Measurements from ENCODE around the gene MYRIP.

Gene MYRIP

GRCh38 chr3:40166997-40167396 is 357.6 kb downstream of the MYRIP start:
- no peak overlapping the region for H3K4me3 ChIP-seq (replicated peaks in 1 of 2; ENCODE audit: low read depth in 2 of 2, low read length in 2 of 2)
- DNase-seq (ENCODE audit: low read depth in 2 of 2): no peak
- no peak for TF ChIP-seq CTCF (IDR thresholded peaks at IDR 0.05; ENCODE audit: low read depth, low read length)

GRCh38 chr3:40167958-40168357 is 358.5 kb downstream of the MYRIP start:
- TF ChIP-seq CTCF (IDR thresholded peaks at IDR 0.05; ENCODE audit: low read depth, low read length): no peak

GRCh38 chr3:40169983-40170382 is 360.6 kb downstream of the MYRIP start:
- no peak for TF ChIP-seq CTCF (IDR thresholded peaks at IDR 0.05; ENCODE audit: low read depth, low read length)
- no peak for DNase-seq (ENCODE audit: low read depth in 2 of 2)
- H3K4me3 ChIP-seq (replicated peaks in 1 of 2; ENCODE audit: low read depth in 2 of 2, low read length in 2 of 2): no peak overlapping the region

More at GRCh38 chr3:40167958-40168357, 358.5 kb downstream of the MYRIP start:
- H3K4me3 ChIP-seq (replicated peaks in 1 of 2; ENCODE audit: low read depth in 2 of 2, low read length in 2 of 2): no peak overlapping the region
- no peak for DNase-seq (ENCODE audit: low read depth in 2 of 2)

- no peak for DNase-seq (ENCODE audit: low read depth in 2 of 2)
- no peak for TF ChIP-seq CTCF (IDR thresholded peaks at IDR 0.05; ENCODE audit: low read depth, low read length)
- H3K4me3 ChIP-seq (replicated peaks in 1 of 2; ENCODE audit: low read depth in 2 of 2, low read length in 2 of 2): no peak overlapping the region
These were observed 361.0 kb downstream of the MYRIP start for GRCh38 chr3:40170395-40170794.

GRCh38 chr3:40172560-40172959 is 363.2 kb downstream of the MYRIP start:
- H3K4me3 ChIP-seq (replicated peaks in 1 of 2; ENCODE audit: low read depth in 2 of 2, low read length in 2 of 2): no peak overlapping the region
- no peak for TF ChIP-seq CTCF (IDR thresholded peaks at IDR 0.05; ENCODE audit: low read depth, low read length)
- no peak for DNase-seq (ENCODE audit: low read depth in 2 of 2)

GRCh38 chr3:40173227-40173721 is 363.9 kb downstream of the MYRIP start:
- H3K4me3 ChIP-seq (replicated peaks in 1 of 2; ENCODE audit: low read depth in 2 of 2, low read length in 2 of 2): no peak overlapping the region
- no peak for TF ChIP-seq CTCF (IDR thresholded peaks at IDR 0.05; ENCODE audit: low read depth, low read length)
- DNase-seq (ENCODE audit: low read depth in 2 of 2): no peak

- DNase-seq (ENCODE audit: low read depth in 2 of 2): no peak
- no peak for TF ChIP-seq CTCF (IDR thresholded peaks at IDR 0.05; ENCODE audit: low read depth, low read length)
- H3K4me3 ChIP-seq (replicated peaks in 1 of 2; ENCODE audit: low read depth in 2 of 2, low read length in 2 of 2): no peak overlapping the region
These were observed 368.7 kb downstream of the MYRIP start for GRCh38 chr3:40178012-40178594.

Measured in cardiac fibroblast (primary cell).